Lung (tissue), 13 donors: ENCODE results near the gene DENND5A. TPM values are rescaled to one million over a fixed set of nuclear protein-coding genes. Genes with fewer than 3 reads are reported as not detected.

ENCODE experiments used
- ATAC-seq: fragments of 200-7000 bp; cut with Tn5 transposase; one replicate; pipeline ENCODE4 v1.9.1; 2020; ENCODE audit warnings: moderate number of reproducible peaks; ENCODE audit not compliant: insufficient read depth, low FRiP score
- DNase-seq, 3 donors: peaks; one replicate each; pipeline ENCODE4 v3.0.0-alpha.2; 2013 to 2017
- H3K27ac ChIP-seq, 2 donors: one replicate each; pipeline ENCODE4 v1.5.1; 2013; ENCODE audit warnings: mild to moderate bottlenecking in 2 of 2, moderate library complexity in 2 of 2, control low read depth in 1 of 2, inconsistent platforms in 1 of 2, low read depth in 1 of 2, low read length in 1 of 2
- H3K27me3 ChIP-seq, 3 donors: one replicate each; pipeline ENCODE4 v1.5.1; 2013; ENCODE audit warnings: low read length in 2 of 3; ENCODE audit not compliant: control insufficient read depth in 3 of 3, insufficient read depth in 3 of 3
- H3K36me3 ChIP-seq, 4 donors: one replicate each; pipeline ENCODE4 v1.5.1; 2013; ENCODE audit warnings: low read length in 4 of 4, mild to moderate bottlenecking in 1 of 4, moderate library complexity in 1 of 4; ENCODE audit not compliant: control insufficient read depth in 4 of 4, insufficient read depth in 4 of 4
- H3K4me1 ChIP-seq, 5 donors: one replicate each; pipeline ENCODE4 v1.5.1; 2013; ENCODE audit warnings: low read length in 5 of 5, mild to moderate bottlenecking in 2 of 5, moderate library complexity in 1 of 5; ENCODE audit not compliant: control insufficient read depth in 5 of 5, insufficient read depth in 5 of 5
- H3K4me3 ChIP-seq: one replicate; pipeline ENCODE4 v1.5.1; 2013; ENCODE audit warnings: mild to moderate bottlenecking, control low read depth, moderate library complexity
- H3K9ac ChIP-seq, 2 donors: one replicate each; pipeline ENCODE4 v1.5.1; 2013; ENCODE audit warnings: low read length in 2 of 2, control low read depth in 1 of 2; ENCODE audit not compliant: insufficient read depth in 1 of 2
- H3K9me3 ChIP-seq, 4 donors: one replicate each; pipeline ENCODE4 v1.5.1; 2013; ENCODE audit warnings: low read length in 3 of 4, mild to moderate bottlenecking in 1 of 4, moderate library complexity in 1 of 4; ENCODE audit not compliant: control insufficient read depth in 4 of 4, insufficient read depth in 3 of 4
- WGBS, 2 donors: extraction: QIAGEN DNeasy Blood & Tissue Kit; methylation state at CpG; one replicate each; pipeline ENCODE4 v1.1.7; 2013; 5-methylcytosine and 5-hydroxymethylcytosine counted together
- polyA plus RNA-seq, 2 donors: library from polyadenylated mRNA; stranded (reverse); fragments of 200-250 nt; gene quantifications; one replicate each; pipeline ENCODE4 v1.2.1, GENCODE V29; 2013
- small RNA-seq: library from RNA; depleted of rRNA; stranded (forward); fragments of <200 nt; gene quantifications from one replicate; pipeline ENCODE3, GENCODE V24; 2014; ENCODE audit warnings: low replicate concordance
- total RNA-seq, 2 donors: library from RNA; depleted of rRNA in 1 of 2; stranded (reverse); fragments of >200 nt in 1 of 2; gene quantifications; one replicate each; pipeline ENCODE4 v1.2.1, GENCODE V29; 2014 to 2021
- TF ChIP-seq, protein P1 (sequence below): IDR thresholded peaks from 2 replicates; pipeline ENCODE4 v1.5.1; 2012; ENCODE audit warnings: mild to moderate bottlenecking; ENCODE audit errors: control extremely low read depth, extremely low read depth
- donor health status: control.
- donor health status: control.
- donor health status: Bipolar disorder and iron deficiency.
- donor health status: healthy.
- donor health status: DM: yes; HTN: yes; CAD: no.

The DENND5A gene
- total and polyA plus RNA-seq, 4 donors = 20.8 to 152 (median 112) TPM

DNA sequence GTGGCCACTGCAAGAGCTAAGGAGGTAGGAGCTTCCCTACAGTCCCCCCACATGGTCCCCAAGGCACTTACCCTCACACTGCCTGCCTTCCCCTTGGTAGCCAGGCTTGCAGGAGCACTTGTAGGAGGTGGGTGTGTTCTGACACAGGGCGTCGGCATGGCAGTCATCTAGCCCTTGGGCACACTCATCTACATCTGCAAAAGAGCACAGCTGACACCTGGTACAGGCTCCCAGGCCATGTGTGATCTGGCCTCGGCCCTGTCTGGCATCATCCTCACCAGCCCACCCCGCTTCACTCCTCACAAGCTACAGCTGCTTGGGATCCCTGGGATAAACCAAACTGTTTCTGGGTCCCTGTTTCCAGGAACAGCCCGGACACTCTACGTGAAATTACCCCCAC is 175.5 kb downstream of the DENND5A start:
- 86 to 89% methylated on average over 6 of the region's 6 CpGs for WGBS, 2 donors
- DNase-seq = no peak
- Histone ChIP-seq H3K4me3 (no peak overlapping the region), H3K27me3 (peaks cover 0 to 2% (median 0%) of the 10 kb centered on the region in 3 donors), H3K27ac (no peak overlapping the region), H3K9me3 (no peaks in the 10 kb centered on the region), H3K9ac (no peak overlapping the region), H3K4me1 (peaks cover 0 to 12% (median 4%) of the 10 kb centered on the region in 5 donors), H3K36me3 (no peaks in the 10 kb centered on the region)
- no peak for ATAC-seq
- TF ChIP-seq, protein P1, sequence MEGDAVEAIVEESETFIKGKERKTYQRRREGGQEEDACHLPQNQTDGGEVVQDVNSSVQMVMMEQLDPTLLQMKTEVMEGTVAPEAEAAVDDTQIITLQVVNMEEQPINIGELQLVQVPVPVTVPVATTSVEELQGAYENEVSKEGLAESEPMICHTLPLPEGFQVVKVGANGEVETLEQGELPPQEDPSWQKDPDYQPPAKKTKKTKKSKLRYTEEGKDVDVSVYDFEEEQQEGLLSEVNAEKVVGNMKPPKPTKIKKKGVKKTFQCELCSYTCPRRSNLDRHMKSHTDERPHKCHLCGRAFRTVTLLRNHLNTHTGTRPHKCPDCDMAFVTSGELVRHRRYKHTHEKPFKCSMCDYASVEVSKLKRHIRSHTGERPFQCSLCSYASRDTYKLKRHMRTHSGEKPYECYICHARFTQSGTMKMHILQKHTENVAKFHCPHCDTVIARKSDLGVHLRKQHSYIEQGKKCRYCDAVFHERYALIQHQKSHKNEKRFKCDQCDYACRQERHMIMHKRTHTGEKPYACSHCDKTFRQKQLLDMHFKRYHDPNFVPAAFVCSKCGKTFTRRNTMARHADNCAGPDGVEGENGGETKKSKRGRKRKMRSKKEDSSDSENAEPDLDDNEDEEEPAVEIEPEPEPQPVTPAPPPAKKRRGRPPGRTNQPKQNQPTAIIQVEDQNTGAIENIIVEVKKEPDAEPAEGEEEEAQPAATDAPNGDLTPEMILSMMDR = no peak

GRCh38 chr11:9089061-9089460 is 176.1 kb downstream of the DENND5A start:
- Histone ChIP-seq H3K27me3 (peaks cover 0 to 2% (median 0%) of the 10 kb centered on the region in 3 donors), H3K27ac (no peak overlapping the region), H3K4me3 (no peak overlapping the region), H3K9me3 (no peaks in the 10 kb centered on the region), H3K9ac (no peak overlapping the region), H3K36me3 (no peaks in the 10 kb centered on the region), H3K4me1 (peaks cover 0 to 12% (median 4%) of the 10 kb centered on the region in 5 donors)
- TF ChIP-seq, protein P1 = no peak
- WGBS, 2 donors = 68 to 71% methylated on average over 3 of the region's 3 CpGs
- ATAC-seq (no peak), DNase-seq (no peak)

Small RNA genes within 50 kb of the gene (small RNA-seq; reads per million reads assigned to genes)
- gene MIR5691 (0.08 reads per million), gene RF00017 (not detected)

Other genes starting within 250 kb of the DENND5A start
- 10 to 100 TPM in 1 of 2 donors, 1 to 10 TPM in 1; 3.7 to 27.6 TPM for gene SCUBE2, start 173.8 kb downstream of the DENND5A start, total RNA-seq
- 1 to 10 TPM; 2.6 to 4.2 TPM for gene SCUBE2, start 173.8 kb downstream of the DENND5A start, polyA plus RNA-seq
- gene TMEM41B, start 49.2 kb upstream of the DENND5A start, total RNA-seq = 10 to 100 TPM; 78.5 to 86.5 TPM
- 10 to 100 TPM; 20.6 to 66.1 TPM for gene TMEM41B, start 49.2 kb upstream of the DENND5A start, polyA plus RNA-seq
- 100 to 1,000 TPM in 1 of 2 donors, 10 to 100 TPM in 1; 93.8 to 104 TPM for gene IPO7, start 119.3 kb upstream of the DENND5A start, total RNA-seq
- gene IPO7, start 119.3 kb upstream of the DENND5A start, polyA plus RNA-seq = 10 to 100 TPM; 36.5 to 39.0 TPM
- 10 to 100 TPM; 18.5 to 32.2 TPM for gene ZNF143, start 195.7 kb upstream of the DENND5A start, total RNA-seq
- gene ZNF143, start 195.7 kb upstream of the DENND5A start, polyA plus RNA-seq = 10 to 100 TPM in 1 of 2 donors, 1 to 10 TPM in 1; 9.7 to 22.2 TPM